ENCODE results near the gene CLIP4.
"Not testable (repeated sequence)": the region's sequence is repeated elsewhere in the genome, so short reads cannot be mapped to it uniquely, and the experiment has no call there.

Gene CLIP4

DNA sequence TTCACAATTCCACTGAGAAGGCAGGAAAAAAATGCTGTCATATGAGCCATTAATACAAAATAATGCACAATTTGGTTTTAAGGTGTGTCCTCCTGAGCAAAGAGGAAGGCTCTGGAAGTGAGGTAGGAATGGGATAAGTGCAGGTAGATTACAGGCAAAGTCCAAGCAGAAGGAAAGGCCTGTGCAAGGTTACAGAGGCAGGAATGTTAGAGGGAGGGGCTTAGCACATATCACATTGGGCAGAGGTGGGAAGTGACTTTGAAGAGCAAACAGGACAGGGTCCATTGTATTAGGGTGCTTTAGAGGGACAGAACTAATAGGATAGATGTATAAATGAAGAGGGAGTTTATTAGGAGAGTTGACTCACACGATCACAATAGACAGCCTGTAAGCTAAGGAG, 14.7 kb upstream of the CLIP4 start:
- no peak for DNase-seq

DNA sequence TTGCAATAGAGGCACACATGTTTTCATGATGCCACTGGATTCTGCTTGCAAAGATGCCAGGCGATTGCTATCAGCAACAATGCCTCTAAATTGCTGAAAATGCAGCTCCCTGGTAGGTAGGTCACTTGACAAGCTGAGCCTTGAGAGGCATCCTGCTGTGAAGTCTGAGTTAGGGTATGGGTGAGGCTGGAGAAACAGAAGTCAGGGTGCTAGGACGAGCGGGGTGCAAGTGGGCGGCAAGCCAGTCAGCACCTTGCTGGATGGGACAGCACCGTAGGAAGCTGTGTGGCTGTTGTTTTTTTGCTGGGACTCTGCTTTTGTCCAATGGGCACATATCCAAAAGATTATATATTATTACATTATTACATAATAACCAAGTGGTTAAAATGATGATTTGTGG, 10.5 kb upstream of the CLIP4 start:
- no peak for DNase-seq

DNA sequence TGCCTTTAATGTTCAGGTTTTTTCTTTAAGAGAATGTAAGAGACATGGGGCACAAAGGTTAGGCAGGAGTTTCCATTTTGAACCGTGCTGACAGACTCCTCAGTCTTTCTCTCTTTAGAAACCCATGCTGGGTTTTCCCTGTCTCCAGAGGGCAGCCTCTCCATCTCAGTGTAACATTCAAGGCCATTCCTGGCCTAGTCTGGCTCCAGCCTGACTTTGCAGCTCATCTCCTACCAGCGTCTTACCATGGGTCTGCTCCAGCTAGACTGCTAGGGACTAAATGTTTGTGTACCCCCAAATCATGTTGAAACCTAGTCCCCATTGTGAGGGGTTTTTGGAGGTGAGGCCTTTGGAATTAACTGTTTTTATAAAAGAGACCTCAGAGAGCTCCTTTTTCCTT, 9.8 kb upstream of the CLIP4 start:
- no peak for DNase-seq

DNA sequence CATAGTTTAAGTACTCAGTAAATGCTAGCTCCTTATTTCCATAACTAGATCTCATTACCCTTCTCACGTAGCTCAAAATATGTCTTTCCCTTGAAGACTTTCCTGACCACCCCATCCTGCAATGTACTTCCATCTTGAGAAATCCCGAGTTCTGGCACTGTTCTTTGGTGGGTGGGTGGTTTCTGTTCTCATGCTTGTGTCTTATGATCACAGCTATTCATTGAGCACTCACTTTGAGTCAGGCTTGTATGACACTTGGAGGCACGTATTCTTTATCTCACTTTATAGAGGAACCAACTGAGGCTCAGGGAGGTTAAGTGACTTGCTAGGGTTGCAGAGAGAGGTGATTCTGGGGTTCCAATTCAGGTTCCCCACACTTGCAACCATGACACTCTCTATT, 9.0 kb upstream of the CLIP4 start:
- no peak for DNase-seq

DNA sequence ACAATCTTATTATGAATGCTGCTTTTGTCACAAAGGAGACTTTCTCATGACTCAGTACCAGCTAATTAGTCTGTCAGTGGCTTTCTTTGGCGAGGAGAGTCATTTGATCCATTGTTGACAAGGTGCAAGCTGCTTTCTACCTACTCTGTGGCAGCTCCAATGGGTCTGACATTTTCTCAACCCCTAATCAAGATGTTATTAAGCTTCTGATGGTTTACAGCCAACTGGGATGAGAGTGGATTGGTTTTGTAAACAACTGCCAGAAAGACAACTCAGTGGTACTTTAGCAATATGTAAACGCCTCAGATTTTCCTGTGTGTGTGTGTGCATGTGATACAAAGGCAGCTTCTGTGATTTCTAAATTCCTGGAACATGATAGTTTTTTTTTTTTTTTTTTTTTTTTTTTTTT, 8.2 kb upstream of the CLIP4 start:
- no peak for DNase-seq

DNA sequence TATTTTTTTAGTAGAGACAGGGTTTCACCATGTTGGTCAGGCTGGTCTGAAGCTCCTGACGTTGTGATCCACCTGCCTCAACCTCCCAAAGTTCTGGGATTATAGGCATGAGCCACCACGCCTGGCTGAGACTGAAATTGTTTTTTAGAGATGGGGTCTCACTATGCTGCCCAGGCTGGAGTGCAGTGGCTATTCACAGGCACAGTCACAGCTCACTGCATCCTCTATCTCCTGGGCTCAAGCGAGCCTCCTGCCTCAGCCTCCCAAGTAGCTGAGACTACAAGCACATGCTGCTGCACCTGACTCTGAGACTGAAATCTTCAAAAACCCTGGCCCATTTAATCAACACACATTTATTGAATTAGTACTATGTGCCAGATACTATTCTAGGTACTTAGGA, 7.7 kb upstream of the CLIP4 start:
- not testable (repeated sequence) for DNase-seq

DNA sequence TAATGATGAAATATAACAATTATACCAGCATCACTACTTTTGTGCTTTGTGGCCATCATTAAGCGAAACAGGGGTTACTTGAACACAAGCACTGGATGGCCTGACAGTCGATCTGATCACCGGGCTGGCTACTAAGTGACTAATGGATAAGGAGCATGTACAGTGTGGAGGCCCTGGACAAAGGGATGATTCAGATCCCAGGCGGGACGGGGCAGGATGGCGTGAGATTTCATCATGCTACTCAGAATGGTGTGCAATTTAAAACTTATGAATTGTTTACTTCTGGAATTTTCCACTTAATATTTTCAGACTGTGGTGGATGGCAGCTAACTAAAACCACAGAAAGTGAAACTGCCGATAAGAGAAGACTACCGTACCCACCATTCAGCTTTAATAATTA, 7.0 kb upstream of the CLIP4 start:
- DNase-seq, result no peak

DNA sequence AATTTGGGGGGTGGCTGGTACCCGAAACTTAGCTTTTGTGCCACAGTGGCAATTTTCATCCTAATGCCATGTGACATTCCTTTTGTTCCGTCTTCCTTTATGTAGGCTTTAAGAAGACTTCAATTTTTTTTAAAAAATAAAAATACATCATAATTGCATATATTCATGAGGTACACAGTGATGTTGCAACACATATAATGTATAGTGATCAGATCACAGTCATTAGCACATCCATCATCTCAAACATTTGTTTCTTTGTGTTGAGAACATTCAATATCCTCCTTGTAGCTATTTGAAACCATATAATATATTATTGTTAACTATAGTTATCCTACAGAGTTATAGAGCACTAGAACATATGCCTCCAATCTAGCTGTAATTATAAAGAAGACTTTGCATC, 6.0 kb upstream of the CLIP4 start:
- no peak for DNase-seq

DNA sequence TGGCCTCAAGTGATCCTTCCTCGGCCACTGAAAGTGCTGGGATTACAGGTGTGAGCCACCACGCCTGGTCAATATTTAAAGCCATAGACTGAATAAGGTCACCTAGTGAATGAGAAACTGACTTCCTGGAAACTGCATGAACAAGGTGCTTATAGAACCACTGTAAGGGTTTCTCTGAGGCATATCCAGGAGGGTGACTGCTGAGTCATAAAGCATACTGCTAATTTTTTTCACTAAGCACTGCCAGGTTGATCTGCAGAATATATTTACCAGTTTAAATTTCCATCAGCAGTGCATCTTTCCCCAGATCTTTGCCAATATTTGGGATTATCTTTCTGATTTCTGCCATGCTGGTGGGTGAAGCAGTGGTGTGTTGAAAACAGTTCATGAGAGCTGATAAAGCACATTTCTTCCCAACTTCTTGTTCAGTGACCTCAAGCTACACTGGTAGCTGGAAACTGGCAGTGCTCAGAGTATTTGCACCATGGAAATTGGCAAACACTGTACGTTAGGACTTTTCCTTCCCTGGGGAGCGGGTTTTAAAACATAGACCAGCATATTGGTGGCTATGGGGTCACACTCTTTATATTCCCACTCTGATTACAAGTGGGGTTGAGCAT, 4.2 kb upstream of the CLIP4 start:
- DNase-seq, result no peak

DNA sequence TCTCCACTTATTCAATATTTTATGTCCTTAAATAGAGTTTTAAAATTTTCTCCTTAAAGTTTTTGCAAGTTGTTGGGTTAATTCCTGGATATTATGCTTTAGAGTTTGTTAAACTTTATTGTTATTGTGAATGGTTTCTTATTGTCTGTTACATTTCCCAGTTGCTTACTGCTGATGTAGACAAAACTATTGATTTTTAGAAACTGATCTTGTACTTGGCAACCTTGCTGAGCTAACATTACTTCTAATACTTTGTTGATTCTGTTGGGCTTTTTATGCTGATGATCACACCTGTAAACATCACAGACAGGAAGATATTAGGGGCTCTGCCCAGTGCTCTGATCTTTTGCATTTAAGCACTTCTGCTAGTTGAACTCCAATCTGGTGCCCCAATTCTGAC, 2.8 kb upstream of the CLIP4 start:
- DNase-seq, result no peak

DNA sequence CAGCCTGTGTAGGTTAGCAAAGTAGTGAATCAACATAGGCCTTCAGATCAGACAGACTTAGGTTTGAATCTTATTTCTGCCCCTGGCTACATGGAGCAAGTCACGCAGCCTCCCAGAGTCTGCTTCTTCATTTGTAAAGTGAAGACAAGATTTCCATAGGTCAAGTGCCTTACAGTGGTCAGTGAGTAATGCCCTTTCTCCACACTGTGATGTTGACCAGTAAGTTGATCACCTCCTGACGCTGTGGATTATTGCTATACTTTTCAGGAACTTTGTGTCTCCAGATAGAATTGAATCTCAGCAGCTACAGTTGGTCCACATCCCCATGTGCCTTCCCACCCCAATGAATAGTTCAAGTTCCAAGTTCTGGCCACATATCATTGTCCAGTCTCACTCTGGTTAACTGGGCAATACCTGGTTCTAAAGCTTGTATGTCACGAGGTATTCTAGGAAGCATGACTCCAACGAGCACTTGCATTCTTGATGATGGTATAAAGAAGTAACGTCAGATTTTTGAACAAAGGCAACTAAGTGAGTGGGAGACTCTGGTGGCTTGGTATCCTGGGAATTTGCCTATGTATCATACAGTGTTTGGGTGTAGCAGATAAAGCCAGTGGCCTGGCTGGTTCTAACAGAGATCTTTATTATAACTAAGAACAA, 2.1 kb upstream of the CLIP4 start:
- no peak for DNase-seq

DNA sequence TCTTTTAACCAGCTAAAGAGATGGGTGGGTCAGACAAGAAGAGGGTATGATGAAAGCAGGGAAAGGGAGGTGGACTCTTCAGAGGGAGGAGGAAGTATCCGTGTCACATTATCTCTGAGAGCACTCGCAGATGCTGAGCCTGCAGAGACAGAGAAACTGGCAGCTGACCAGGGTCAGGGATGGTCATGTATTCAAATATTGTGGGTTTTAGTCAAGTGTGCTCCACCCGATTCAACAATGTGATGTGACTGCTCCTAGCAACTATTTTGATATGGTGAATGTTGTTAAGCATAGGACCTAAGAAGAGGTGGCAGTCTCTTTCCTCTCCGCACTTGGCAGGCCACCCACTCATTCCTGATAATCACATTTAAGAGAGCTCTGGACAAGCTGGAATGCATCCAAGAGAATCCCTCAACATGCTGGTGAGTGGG, 1.3 kb upstream of the CLIP4 start:
- DNase-seq, result peak; percentile 74 to 75

DNA sequence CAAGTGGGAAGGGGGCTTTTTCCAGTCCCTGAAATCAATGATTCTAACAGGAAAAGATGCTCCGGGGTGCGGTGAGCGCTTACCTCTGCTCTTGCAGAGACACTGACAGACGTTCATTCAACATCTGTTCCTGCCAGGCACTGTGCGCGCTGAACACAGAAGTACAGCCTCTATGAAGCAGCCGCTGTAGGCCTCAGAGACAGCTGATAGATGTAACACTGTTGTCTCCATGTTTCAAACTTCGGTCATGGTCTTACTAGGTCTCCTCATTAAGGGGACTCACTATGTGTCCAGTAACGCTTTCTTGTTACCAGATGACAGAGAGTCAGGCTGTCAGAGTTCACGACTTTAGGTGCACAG, 649 bp upstream of the CLIP4 start:
- no peak for DNase-seq

DNA sequence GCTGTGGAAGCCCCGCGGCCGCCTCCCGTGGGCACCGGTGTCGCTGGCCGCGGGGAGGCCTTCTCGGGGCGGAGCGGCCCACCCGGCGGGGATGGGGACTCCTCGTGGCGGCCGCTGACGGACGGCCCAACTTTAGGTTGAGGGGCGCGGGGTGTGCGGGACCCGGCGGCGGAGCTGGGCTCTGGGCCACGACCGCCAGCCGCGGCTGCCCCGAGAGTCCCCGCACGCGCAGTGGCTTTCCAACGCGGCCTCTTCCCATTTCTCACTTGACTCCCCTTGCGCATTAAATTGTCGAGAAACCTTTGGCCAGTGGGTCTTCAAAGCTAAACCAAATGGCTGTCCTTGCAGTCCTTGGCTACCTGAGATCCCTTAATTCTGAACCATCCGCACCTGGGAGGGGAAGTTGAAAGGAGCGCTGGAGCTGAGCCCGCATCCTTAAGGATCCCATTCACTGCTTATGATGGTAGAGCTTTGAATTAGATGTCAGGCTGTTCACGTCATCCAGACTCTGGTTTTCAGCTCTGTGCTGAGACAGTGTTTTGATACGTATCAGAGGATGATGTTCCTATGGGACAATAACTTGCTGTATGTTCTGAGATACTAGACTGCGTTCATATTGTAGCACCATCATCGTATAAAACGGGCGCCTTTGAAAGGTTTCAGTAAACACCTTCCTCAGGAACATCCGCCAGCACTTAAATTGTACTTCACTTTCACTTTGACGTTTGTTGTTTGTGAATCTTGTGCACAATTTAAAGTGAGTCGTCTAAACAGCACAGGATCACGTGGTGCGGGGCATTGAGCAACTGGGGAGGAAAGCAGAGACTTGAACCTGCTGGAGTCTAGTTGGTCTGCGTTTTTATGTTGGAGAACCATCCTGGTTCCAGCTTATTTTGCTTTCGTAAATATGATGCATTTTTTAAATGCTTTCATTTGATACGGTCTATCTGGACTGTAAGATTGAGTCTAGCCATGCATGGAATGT, 874 bp downstream of the CLIP4 start:
- DNase-seq, result peak in 1 of 2 experiments; percentile 63

DNA sequence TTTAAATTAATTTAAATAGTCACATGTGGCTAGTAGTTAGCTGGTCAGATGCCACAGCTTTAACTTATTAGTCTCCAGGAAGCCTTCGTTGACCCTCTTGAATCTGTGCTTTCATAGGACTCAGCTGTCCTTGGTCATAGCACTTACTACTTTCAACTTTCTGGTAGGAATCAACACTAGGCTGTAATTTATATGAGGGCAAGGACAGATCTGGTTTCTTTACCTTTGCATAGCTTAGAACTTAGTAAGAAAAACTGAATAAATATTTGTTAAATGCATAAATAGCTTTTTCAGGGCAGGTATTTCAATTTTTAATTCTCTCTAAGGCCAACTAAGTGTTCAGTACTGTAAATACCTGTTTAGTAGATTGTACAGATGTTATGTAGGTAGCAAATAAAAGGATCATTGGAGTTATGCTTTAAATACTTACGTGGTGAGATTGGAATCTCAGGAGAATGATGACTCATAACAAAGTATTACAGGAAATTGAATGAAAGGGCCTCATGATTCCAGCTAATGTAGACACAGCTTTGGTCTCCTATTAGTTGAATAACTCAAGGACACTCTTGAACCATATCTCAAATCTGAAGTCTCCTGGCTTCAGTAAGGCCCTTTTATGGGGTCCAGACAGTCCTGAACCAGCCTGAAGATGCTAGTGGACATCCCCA, 2.6 kb downstream of the CLIP4 start:
- no peak for DNase-seq

DNA sequence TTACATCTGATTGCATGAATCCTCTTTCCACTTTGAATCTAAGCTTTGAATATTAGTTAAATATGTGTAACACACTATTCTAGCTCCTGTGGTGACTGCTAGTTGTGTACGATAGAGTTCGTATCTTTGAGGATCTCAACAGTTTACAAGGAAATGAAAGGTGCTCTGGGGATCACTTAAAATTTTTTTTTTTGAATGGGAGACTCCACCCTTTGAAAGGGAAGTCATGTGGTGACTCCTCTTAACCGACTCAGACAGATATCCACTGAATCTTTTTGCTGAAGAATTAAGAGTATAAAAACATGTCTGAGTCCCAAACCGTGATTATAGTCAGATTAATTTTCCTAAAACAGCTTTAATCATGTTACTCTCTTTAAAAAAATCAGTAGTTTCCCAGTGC, 4.0 kb downstream of the CLIP4 start:
- no peak for DNase-seq

DNA sequence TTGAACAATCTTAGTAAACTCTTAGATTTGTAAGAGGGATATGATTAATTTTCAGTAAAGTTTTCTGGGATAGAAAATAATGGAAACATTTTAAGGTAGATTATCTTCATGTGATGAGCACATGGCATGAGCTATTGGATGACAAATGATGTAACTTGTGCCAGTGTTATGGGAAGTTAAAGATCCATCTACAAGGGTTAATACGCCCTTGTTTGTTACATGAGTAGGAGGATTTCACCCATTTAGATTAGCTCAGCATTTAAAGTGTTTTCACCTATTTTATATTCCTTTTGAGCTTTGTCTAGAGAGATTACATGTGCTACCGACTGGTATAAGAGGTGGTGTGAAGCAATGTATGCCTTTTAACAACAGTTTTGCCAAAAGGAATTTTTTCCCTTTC, 5.6 kb downstream of the CLIP4 start:
- DNase-seq, result no peak

DNA sequence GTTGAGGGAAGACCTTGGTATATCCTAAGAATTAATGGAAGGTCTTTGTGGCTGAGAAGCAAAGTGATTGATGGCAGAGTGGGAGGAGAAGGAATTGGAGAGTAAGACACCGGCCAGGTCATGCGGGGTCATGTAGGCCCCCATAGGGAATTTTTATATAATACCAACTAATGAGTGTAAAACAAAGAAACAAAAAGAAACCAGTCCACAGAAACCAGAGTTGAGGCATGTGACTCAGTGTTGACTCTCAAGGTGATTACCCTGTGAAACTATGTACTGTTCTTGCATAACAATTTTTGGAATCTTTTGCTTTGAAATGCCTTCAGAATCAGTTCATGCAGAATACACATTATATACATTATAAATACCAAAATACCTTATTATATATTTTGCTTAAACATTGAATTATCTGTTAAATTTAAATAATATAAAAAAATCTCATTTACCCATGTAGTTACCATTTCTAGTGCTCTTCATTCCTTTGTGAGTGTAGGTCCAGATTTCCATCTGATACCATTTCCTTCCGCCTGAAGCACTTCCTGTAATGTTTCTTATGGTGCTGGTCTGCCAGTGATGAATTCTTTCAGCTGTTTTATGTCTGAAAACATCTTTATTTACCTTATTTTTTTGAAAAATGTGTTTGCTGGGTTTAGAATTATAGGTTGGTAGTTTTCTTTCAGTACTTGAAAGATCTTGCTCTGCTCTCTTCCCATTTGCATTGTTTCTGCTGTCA, 8.6 kb downstream of the CLIP4 start:
- DNase-seq, result no peak

DNA sequence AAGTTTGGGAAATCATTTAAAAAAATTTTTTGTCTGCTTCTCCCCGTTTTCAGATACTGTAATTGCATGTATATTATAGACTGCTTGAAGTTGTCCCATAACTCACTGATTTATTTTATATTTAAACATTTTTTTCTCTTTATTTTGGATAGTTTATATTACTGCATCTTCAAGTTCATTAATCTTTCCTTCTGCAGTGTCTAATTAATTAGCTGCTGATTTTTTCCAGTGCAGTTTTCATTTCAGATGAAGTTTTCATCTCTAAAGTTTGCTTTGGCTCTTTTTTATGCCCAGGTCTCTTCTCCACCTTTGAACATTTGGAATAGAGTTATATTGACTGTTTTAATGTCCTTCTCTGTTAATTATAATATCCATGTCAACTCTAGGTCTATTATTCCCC, 9.3 kb downstream of the CLIP4 start:
- no peak for DNase-seq

DNA sequence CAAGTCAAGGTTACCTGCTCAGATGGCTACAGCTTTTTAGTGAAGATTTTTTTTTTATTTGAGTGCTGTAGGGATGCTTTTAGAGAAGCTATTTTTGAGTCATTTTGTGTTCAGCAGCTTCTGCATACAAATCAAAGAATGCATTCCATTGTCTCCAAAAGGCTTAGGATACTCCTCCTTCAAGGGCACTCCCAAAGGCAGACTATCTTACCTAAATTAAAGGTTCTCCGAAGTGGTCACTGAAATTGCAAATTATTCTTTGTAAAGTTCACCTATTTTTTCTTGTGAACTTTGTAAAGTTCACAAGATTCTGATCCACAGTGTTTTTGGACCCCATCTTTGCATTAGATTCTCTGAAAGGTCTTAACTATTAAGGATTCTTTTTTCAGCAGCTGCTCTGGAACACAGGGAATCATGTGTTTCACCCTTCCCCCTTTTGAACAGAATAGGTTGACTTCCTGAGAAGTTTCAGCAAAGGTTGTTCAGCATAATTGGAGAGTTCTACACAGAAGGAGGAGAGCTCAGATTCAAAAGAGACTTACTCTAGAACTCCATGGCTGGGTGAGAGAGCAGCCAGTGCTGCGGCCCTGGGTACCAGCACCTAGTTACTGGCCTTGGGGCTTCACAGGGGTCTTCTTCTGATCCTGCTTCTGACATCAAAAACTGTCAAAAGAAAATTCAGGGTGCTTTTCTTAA, 14.5 kb downstream of the CLIP4 start:
- DNase-seq, result no peak

DNA sequence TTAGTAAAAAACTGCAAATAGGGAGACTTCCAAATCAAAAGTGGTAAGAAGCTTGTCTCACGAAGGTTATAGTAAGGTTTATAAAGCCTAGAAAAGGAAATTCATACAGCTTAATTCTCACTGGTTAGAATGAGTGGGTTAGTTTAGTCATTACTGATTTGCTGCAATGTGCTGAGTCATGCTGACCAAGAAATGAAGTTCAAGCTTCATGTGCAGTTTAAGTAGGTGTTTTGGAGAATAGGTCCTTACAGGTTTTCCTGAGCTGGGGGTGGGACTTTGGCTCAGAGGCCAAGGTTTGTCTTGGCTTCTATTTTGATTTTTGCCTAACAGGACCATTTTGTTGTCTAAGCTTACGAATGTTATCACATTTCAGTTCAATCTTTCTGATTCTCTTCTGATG, 15.1 kb downstream of the CLIP4 start:
- no peak for DNase-seq

DNA sequence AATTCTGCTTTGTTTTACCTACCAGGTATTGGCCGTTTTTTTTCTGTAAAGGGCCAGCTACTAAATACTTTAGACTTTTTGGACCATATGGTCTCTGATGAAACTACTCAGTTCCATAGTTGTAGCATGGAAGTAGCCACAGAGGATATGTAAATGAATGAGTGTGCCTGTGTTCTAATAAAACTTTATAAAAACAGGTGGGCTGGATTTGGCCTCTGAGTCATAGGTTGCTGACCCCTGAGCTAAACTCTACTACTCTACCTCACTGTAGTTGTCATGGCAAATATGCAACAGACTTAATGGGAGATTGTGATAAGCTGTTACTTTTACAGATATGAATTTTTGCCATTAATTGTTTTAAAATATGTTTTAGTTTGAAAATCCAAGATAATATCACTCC, 19.7 kb downstream of the CLIP4 start:
- DNase-seq, result no peak
